ENCODE results near the gene NHSL2.

DNA sequence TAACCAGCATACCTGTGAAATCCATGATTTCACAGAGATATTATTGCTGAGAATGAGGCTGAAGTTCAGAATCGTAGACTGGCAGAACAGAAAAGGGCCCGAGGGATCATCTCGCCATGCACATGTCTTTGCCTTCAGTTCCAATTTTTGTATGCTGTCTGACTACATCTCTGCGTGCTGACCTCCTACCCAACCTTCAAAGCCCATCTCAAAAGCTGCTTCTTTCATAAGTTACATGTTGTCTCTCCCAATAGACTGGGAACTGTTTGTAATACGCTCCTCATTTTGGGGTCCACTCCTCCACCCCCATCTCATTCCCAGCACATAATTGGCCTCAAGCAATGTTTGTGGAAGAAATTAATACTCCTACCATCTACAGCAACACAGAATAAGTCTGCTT is 142.9 kb downstream of the NHSL2 start:
- TF ChIP-seq, protein P1, sequence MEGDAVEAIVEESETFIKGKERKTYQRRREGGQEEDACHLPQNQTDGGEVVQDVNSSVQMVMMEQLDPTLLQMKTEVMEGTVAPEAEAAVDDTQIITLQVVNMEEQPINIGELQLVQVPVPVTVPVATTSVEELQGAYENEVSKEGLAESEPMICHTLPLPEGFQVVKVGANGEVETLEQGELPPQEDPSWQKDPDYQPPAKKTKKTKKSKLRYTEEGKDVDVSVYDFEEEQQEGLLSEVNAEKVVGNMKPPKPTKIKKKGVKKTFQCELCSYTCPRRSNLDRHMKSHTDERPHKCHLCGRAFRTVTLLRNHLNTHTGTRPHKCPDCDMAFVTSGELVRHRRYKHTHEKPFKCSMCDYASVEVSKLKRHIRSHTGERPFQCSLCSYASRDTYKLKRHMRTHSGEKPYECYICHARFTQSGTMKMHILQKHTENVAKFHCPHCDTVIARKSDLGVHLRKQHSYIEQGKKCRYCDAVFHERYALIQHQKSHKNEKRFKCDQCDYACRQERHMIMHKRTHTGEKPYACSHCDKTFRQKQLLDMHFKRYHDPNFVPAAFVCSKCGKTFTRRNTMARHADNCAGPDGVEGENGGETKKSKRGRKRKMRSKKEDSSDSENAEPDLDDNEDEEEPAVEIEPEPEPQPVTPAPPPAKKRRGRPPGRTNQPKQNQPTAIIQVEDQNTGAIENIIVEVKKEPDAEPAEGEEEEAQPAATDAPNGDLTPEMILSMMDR (IDR thresholded peaks at IDR 0.05): no peak
- no peak for TF ChIP-seq POLR2A (IDR thresholded peaks at IDR 0.05)
